Neural cell (in vitro differentiated cells): Measurements from ENCODE around the gene NXNL2.

ENCODE experiments used
- TAF1 ChIP-seq: IDR thresholded peaks from 2 replicates; pipeline ENCODE4 v1.6.1; 2012; ENCODE audit warnings: low read depth
- TF ChIP-seq, protein P1 (sequence below): fragments of 450-650 bp; IDR thresholded peaks from 2 replicates; pipeline ENCODE4 v1.5.1; 2014; ENCODE audit warnings: antibody characterized with exemption, mild to moderate bottlenecking, moderate library complexity; ENCODE audit not compliant: poor library complexity, severe bottlenecking

DNA sequence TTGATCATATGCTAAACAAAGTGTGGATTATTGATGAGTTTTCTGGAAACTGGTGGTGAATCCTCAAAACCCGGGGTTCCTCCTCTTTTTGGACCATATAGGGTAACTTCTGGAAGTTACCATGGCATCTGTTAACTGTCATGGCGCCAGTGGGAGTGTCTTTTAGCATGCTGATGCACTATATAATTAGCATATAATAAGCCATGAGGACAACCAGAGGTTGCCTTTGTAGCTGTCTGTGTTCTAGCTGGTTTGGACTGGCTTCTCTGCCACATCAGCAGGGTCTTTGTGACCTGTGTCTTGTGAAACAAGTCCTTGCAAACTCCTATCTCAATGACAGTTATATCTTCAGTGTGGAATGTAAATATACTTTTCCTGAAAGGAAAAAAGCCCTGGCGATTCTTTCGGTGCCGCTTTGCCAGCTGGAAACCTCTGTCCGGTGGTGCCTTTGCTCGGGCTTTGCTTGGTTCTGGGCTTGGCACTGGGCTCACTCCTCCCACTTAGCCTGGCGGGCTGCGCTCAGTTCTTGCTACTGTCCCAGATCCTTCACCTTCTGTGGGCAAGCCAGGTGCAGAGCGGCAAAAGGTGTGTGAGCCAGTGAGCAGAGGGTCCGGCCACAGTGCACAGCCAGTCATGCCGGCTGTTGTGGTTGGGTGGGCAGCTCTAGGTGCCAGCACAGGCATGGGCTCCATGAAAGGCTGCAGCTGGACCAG lies 20.4 kb downstream of the NXNL2 start:
- no peak for TF ChIP-seq TAF1
- TF ChIP-seq, protein P1, sequence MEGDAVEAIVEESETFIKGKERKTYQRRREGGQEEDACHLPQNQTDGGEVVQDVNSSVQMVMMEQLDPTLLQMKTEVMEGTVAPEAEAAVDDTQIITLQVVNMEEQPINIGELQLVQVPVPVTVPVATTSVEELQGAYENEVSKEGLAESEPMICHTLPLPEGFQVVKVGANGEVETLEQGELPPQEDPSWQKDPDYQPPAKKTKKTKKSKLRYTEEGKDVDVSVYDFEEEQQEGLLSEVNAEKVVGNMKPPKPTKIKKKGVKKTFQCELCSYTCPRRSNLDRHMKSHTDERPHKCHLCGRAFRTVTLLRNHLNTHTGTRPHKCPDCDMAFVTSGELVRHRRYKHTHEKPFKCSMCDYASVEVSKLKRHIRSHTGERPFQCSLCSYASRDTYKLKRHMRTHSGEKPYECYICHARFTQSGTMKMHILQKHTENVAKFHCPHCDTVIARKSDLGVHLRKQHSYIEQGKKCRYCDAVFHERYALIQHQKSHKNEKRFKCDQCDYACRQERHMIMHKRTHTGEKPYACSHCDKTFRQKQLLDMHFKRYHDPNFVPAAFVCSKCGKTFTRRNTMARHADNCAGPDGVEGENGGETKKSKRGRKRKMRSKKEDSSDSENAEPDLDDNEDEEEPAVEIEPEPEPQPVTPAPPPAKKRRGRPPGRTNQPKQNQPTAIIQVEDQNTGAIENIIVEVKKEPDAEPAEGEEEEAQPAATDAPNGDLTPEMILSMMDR = no peak
